ENCODE data around the gene LKAAEAR1. TPM values are rescaled to one million over a fixed set of nuclear protein-coding genes. Genes with fewer than 3 reads are reported as not detected.

Gene LKAAEAR1
- polyA plus RNA-seq, 1 experiment, result not detected

DNA sequence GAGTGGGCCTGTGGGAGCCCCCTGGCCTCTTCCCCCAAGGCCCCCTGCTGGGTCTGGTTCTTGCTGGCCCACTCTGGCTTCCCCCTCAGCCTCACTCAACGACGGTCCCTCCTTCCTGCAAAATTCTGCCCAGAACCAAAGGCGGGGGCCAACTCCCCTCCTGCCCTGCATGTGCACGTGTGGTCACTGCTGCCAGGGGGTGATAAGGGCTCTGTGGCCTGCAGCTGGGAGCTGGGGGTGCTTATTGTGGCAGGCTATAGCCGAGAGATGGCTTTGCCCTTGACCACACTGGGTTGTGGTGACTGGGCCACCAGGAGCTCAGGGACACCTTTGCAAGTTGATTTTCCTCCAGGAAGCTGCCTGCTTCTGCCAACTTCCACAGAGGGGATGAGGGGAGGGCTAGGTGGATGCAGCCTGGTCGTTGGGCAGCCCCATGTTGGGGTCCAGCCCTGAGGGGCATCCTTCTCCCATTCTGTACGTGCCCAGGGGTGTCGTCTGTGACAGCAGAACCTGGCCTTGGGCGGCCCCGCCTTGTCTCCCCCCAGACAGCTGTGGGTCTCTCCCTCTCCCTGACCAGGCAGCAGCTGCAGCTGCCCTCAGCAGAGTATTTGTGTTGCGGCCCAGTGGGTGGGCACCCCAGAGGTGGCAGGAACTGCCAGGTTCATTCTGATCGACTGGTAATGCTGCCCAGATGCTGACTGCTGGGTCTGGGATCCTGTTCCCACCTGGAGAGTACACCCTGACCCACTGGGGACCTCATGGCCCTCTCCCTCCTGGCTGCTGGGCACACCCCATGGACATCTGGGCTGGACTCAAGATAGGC, 15.6 kb downstream of the LKAAEAR1 start:
- no peak for DNase-seq (ENCODE audit: low read depth)
- no peak for TF ChIP-seq CTCF (IDR thresholded peaks at IDR 0.05; ENCODE audit: insufficient read depth, low read depth, low read length)
- peaks cover 7% of the 10 kb centered on the region for H3K36me3 ChIP-seq (ENCODE audit: control insufficient read depth, insufficient read depth, low read length)
- POLR2A ChIA-PET, result no interaction called here
- H3K27me3 ChIP-seq (ENCODE audit: control insufficient read depth, insufficient read depth, low read length), result no peaks in the 10 kb centered on the region
- H3K4me3 ChIP-seq (ENCODE audit: low read depth, low read length), result no peak overlapping the region
- CTCF ChIA-PET, result interaction anchor here (1.0 to 3.4 kb wide), 7 partner anchors 9 to 162 kb away, joined by 3 to 31 read pairs (median 6); partner anchors contain the start of genes OPRL1, PRPF6, RGS19 and SAMD10

GRCh38 chr20:64067733-64068307, 16.4 kb downstream of the LKAAEAR1 start:
- no peak for DNase-seq (ENCODE audit: low read depth)
- ChIA-PET POLR2A (no interaction called here), CTCF (interaction anchor here (2.1 to 3.4 kb wide), 3 partner anchors 10 to 29 kb away, joined by 8 to 31 read pairs (median 17); partner anchors contain the start of genes OPRL1 and RGS19)
- H3K4me3 ChIP-seq (ENCODE audit: low read depth, low read length), result no peak overlapping the region
- no peak for TF ChIP-seq CTCF (IDR thresholded peaks at IDR 0.05; ENCODE audit: insufficient read depth, low read depth, low read length)
- H3K36me3 ChIP-seq (ENCODE audit: control insufficient read depth, insufficient read depth, low read length), result peaks cover 6% of the 10 kb centered on the region
- H3K27me3 ChIP-seq (ENCODE audit: control insufficient read depth, insufficient read depth, low read length), result no peaks in the 10 kb centered on the region

DNA sequence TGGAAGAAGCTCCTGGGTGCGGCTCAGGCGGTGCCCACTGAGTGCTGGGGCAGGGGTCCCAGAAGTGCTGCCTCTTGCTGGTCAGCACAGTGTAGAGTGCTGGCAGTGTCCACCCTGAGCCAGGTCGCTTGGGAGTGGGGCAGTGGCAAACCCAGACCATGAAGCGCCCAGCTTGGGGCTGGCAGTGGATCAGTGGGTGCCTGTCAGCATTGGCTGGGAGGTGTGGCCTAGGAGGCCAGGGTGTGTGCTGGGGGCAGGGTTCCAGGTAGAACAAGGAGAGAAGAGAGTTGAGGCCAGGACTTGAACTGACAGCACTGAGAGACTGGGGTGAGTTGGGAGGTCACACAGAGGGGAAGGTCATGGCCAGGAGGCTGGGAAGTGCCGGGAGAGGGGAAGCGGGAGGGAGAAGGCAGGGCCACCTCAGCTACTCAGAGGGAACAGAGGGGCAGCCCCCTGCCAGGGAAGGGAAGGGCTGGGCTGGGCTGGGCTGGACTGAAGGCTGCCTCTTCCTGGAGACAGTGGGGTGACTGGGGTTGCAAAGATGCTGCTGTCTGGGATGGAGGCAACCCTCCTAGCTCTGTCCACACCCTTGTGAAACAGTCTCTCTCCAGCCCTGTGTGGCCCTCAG, 17.1 kb downstream of the LKAAEAR1 start:
- no peak for DNase-seq (ENCODE audit: low read depth)
- CTCF ChIA-PET, result interaction anchor here (0.8 to 3.4 kb wide), 3 partner anchors 8 to 28 kb away, joined by 5 to 17 read pairs (median 8); no protein-coding TSS in a partner anchor
- TF ChIP-seq CTCF (IDR thresholded peaks at IDR 0.05; ENCODE audit: insufficient read depth, low read depth, low read length), result no peak
- Histone ChIP-seq H3K27me3 (ENCODE audit: control insufficient read depth, insufficient read depth, low read length) (no peaks in the 10 kb centered on the region), H3K4me3 (ENCODE audit: low read depth, low read length) (no peak overlapping the region), H3K36me3 (ENCODE audit: control insufficient read depth, insufficient read depth, low read length) (peaks cover 3% of the 10 kb centered on the region; the same call in 1 of the 2 replicates)
- POLR2A ChIA-PET, result no interaction called here

DNA sequence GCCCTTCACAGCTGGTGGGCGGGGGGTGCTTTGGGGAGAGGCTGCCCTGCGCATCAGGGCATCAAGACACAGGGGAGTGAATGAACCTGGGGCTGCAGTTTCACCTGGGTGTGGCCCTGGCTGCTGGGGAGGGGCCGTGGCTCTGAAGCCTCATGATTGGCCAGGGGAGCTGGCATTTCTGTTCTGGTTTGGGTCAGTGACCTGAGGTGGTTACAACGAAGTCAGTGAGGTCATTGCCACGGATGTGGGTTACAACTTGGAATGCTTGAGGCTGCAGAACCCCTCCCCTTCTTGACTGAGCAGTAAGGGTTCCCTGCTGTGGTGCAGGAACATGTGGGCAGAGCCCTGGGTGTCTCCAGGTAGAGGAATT, 18.2 kb downstream of the LKAAEAR1 start:
- CTCF ChIA-PET, result interaction anchor here (0.5 to 1.3 kb wide), 7 partner anchors 9 to 171 kb away, joined by 3 to 6 read pairs (median 3); partner anchors contain the start of genes DNAJC5 and PRPF6
- no peaks in the 10 kb centered on the region for H3K36me3 ChIP-seq (ENCODE audit: control insufficient read depth, insufficient read depth, low read length)

More for the DNA sequence above, 18.2 kb downstream of the LKAAEAR1 start:
- Histone ChIP-seq H3K4me3 (ENCODE audit: low read depth, low read length) (no peak overlapping the region), H3K27me3 (ENCODE audit: control insufficient read depth, insufficient read depth, low read length) (no peaks in the 10 kb centered on the region)
- TF ChIP-seq CTCF (IDR thresholded peaks at IDR 0.05; ENCODE audit: insufficient read depth, low read depth, low read length), result no peak
- peak; percentile 44 for DNase-seq (ENCODE audit: low read depth)
- POLR2A ChIA-PET, result no interaction called here
